ENCODE results near the gene IFT74.

- TF ChIP-seq, protein P1, sequence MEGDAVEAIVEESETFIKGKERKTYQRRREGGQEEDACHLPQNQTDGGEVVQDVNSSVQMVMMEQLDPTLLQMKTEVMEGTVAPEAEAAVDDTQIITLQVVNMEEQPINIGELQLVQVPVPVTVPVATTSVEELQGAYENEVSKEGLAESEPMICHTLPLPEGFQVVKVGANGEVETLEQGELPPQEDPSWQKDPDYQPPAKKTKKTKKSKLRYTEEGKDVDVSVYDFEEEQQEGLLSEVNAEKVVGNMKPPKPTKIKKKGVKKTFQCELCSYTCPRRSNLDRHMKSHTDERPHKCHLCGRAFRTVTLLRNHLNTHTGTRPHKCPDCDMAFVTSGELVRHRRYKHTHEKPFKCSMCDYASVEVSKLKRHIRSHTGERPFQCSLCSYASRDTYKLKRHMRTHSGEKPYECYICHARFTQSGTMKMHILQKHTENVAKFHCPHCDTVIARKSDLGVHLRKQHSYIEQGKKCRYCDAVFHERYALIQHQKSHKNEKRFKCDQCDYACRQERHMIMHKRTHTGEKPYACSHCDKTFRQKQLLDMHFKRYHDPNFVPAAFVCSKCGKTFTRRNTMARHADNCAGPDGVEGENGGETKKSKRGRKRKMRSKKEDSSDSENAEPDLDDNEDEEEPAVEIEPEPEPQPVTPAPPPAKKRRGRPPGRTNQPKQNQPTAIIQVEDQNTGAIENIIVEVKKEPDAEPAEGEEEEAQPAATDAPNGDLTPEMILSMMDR (conservative IDR thresholded peaks at IDR 0.05; ENCODE audit: low read length): no peak
- TF ChIP-seq EZH2phosphoT487 (IDR thresholded peaks at IDR 0.05; ENCODE audit: borderline replicate concordance, low read depth, low read length): no peak
Measured at GRCh38 chr9:27108981-27109541, 152.8 kb downstream of the IFT74 start, which contains the start of gene TEK.

Measured in OCI-LY7 (cell line).